ENCODE measurements around the gene MDK.

GRCh38 chr11:46345881-46346484 is 35.5 kb upstream of the MDK start:
- TF ChIP-seq CTCF (IDR thresholded peaks at IDR 0.05) = no peak
- no peak for TF ChIP-seq EZH2phosphoT487 (IDR thresholded peaks at IDR 0.05)
- TF ChIP-seq EZH2 (IDR thresholded peaks at IDR 0.05) = no peak
